ENCODE results near the gene FLRT2.

GRCh38 chr14:85562630-85563029, 32.7 kb downstream of the FLRT2 start:
- no peak for TF ChIP-seq POLR2AphosphoS5 (IDR thresholded peaks at IDR 0.05; ENCODE audit: low read depth, low read length)
- no peak for TF ChIP-seq POLR2A (IDR thresholded peaks at IDR 0.05; ENCODE audit: low read depth, low read length)
- no peak for TF ChIP-seq TAF1 (IDR thresholded peaks at IDR 0.05; ENCODE audit: borderline replicate concordance, low read depth, low read length)
